ENCODE data around the gene PLSCR2. TPM values are rescaled to one million over a fixed set of nuclear protein-coding genes. Genes with fewer than 3 reads are reported as not detected.

The PLSCR2 gene
- total RNA-seq: 0.18 TPM in 1 of 2 replicates, not detected in the other

GRCh38 chr3:146469150-146470017 is at the start of gene PLSCR2:
Gene PLSCR2 (minus strand): TSS chr3:146469561. CDS start chr3:146459904, 9,657 bp downstream.

Other genes starting within 250 kb of the PLSCR2 start
- gene PLSCR4, start 218.5 kb downstream of the PLSCR2 start, total RNA-seq: 19.6 and 22.5 TPM in 2 replicates
- 34.2 and 38.1 TPM in 2 replicates for gene PLSCR1, start 75.0 kb upstream of the PLSCR2 start, total RNA-seq
- gene PLSCR5, start 135.8 kb upstream of the PLSCR2 start, total RNA-seq: not detected in 2 replicates